Posterior vena cava (tissue), 2 donors: Measurements from ENCODE around the gene RAB40C. TPM values are rescaled to one million over a fixed set of nuclear protein-coding genes. Genes with fewer than 3 reads are reported as not detected.
A peak's percentile ranks its signal among the peaks of the same experiment; 100 is the strongest.

Experiments
- DNase-seq: peaks from one replicate; pipeline ENCODE4 v3.0.0-alpha.2; 2020; ENCODE audit warnings: low spot score
- intact Hi-C, 2 donors: fragments of 100-400 bp; cut with DNase I; formaldehyde crosslinking; loops; one replicate each; pipeline versions ENCODE4 v1.14.1 to v1.14.2; 2022 to 2023
- long read RNA-seq, 2 donors: library from polyadenylated mRNA; unstranded; transcript quantifications; one replicate each; pipeline ENCODE4 v2.0.0, GENCODE V29; 2020 to 2021
- total RNA-seq, 2 donors: library from RNA; stranded (reverse); fragmentation: NEBNext Ultra II Directional; extraction: Animal tissue kit (Norgen Biotek cat#: 25700); gene quantifications; one replicate each; pipeline ENCODE4 v1.2.1, GENCODE V29; 2021
- donor health status: DM: yes; HTN: yes; CAD: no.
- donor health status: DM: yes; HTN: yes; CAD: no.

The RAB40C gene
- total RNA-seq = 10 to 100 TPM; 13.0 to 13.6 TPM
- long read RNA-seq, donor 1, transcript RAB40C-204 (7 exons, 2,569 nt) = minor isoform, 5 of 19 reads
- long read RNA-seq, donor 1, transcript RAB40C-201 (6 exons, 2,699 nt) = major isoform, 7 of 19 reads
- long read RNA-seq, donor 1, partial matches to known transcripts = 0 of 19 reads
- long read RNA-seq, donor 1, other reads (novel, unspliced or antisense) = 6 of 19 reads
- long read RNA-seq, donor 2, transcript RAB40C-201 (6 exons, 2,699 nt) = major isoform, 5 of 11 reads
- long read RNA-seq, donor 2, partial matches to known transcripts = 0 of 11 reads
- long read RNA-seq, donor 2, other reads (novel, unspliced or antisense) = 4 of 11 reads

DNA sequence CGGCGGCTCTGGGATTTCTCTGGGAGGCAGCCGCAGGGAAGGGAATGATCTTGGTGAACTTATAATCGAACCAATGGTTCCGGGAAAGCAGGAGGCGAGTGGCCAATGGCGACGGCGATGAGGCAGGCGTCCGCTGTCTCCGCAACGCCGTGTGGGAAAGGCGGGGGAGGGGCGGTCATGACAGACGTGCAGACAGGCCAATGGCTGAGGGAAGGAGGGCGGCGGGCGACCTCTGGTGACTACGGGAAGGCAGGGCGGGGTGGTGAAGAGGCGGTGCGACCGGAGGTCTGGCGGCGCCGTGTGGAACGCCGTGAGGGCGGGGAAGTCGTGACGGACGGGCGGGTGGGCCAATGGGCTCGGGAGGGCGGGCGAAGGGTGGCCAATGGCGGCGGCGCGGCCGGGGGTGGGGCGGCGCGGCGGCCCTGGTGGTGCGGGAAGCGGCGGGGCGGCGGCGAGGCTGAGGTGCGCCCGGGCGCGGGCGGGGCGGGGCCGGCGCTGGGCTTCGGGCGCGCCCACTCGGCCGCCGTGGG lies at the start of gene RAB40C:
TSS of gene RAB40C (plus strand) at position 409 of the 530 bp plus-strand sequence. CDS start 226 bp downstream, outside the sequence.
- DNase-seq = peak; percentile 100
- intact Hi-C loops = loop anchor here (2.0 to 5.0 kb wide), 3 partner anchors 43 to 63 kb away; partner anchors contain the start of genes WDR90 (in 1 of the 2) and WFIKKN1 (in 1 of the 2)

GRCh38 chr16:540645-541340 lies 49.1 kb upstream of the RAB40C start:
- DNase-seq = no peak
- intact Hi-C loops = no loop called here

DNA sequence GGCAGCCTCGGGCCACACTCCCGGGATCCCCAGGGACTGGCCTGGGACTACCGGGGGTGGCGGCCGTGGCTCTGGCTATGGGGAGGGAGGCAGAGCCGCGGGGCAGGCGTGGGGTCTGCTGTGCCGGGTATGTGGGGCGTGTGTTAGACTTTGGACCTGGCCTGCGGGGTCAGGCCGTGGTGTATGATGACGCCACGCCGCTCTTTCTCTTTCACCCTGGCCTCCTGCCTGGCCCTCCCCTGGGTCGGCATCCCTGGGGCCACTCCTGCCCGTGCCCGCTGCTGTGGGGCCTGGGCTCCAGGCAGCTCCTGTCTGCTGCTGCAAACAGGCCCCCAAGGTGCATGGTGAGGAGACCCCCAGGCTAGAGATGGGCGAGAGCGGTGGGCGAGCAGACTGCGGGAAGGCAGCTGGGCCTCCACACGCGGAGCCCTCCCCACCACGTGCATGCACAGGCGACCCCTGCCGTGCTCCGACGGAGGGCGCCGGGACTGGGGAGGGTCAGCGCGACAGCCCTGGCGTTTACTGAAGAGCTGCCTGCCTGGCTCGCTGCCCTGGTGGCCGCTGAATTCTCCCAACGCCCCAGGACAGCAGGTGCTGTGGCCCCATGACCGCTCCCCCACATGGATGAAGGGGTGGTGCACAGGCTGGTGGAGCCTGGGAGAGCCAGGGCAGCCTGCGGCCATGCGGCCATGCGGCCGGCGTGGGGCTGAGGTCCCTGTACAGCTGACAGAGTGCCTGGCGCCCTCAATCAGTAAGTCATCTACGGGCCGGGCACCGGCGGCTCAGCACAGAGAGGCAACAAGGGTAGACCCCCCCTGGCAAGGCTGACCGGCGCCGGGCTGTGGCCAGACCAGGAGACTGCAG lies 46.3 kb upstream of the RAB40C start:
- intact Hi-C loops = no loop called here
- DNase-seq = no peak

DNA sequence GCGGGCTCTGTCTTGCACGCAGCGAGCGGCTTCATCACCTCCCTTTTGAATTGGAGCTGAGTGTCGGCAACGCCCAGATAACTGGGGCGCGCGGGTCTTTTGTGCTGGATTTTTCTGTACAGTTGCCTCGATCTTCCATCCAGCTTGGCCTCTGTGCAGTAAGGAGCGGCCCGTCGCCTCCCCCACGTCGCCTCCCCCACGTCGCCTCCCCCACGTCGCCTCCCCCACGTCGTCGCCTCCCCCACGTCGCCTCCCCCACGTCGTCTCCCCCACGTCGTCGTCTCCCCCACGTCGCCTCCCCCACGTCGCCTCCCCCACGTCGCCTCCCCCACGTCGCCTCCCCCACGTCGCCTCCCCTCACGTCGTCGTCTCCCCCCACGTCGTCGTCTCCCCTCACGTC lies 45.3 kb upstream of the RAB40C start:
- intact Hi-C loops = no loop called here
- DNase-seq = no peak

DNA sequence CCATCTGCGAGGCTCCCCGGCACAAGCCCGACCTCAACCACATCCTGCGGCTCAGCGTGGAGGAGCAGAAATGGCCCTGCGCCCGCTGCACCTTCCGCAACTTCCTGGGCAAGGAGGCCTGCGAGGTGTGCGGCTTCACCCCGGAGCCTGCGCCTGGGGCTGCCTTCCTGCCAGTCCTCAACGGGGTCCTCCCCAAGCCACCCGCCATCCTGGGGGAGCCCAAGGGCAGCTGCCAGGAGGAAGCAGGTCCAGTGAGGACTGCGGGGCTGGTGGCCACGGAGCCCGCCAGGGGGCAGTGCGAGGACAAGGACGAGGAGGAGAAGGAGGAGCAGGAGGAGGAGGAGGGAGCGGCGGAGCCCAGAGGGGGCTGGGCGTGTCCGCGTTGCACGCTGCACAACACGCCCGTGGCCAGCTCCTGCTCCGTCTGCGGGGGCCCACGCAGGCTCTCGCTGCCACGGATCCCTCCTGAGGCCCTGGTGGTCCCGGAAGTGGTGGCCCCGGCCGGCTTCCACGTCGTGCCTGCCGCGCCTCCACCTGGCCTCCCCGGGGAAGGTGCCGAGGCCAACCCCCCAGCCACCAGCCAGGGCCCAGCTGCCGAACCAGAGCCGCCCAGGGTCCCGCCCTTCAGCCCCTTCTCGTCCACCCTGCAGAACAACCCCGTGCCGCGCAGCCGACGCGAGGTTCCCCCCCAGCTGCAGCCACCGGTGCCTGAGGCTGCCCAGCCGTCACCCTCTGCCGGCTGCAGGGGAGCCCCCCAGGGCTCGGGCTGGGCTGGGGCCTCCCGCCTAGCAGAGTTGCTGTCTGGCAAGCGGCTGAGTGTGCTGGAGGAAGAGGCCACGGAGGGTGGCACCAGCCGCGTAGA lies 42.7 kb upstream of the RAB40C start:
- intact Hi-C loops = no loop called here
- DNase-seq = peak; percentile 92

DNA sequence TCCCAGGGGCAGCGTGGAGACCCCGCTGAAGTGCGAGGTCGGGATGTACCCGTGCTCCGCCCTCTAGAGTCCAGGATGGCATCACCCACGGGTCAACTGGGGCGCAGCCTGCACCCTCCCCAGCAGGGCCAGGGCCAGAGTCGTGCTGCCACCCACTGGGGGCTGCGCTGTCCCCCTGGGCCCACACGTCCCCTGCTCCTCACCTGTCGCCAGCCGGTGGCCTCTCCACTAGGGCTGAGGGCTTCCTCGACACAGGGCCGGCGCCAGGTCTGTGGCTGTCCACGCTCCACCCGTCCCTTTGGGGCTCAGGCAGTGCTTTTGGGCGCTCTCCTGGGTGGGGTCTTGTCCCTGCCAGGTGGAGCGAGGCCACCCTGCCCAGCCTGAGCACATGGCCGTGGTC lies 41.3 kb upstream of the RAB40C start:
- intact Hi-C loops = no loop called here

GRCh38 chr16:549544-550263 lies 40.2 kb upstream of the RAB40C start:
- no peak for DNase-seq
- intact Hi-C loops = no loop called here

More for the DNA sequence above, 41.3 kb upstream of the RAB40C start:
- DNase-seq = no peak

- DNase-seq = no peak
- intact Hi-C loops = no loop called here
These were observed 38.7 kb upstream of the RAB40C start for GRCh38 chr16:551210-551609.

GRCh38 chr16:552171-552570 lies 37.7 kb upstream of the RAB40C start:
- no peak for DNase-seq
- intact Hi-C loops = no loop called here

DNA sequence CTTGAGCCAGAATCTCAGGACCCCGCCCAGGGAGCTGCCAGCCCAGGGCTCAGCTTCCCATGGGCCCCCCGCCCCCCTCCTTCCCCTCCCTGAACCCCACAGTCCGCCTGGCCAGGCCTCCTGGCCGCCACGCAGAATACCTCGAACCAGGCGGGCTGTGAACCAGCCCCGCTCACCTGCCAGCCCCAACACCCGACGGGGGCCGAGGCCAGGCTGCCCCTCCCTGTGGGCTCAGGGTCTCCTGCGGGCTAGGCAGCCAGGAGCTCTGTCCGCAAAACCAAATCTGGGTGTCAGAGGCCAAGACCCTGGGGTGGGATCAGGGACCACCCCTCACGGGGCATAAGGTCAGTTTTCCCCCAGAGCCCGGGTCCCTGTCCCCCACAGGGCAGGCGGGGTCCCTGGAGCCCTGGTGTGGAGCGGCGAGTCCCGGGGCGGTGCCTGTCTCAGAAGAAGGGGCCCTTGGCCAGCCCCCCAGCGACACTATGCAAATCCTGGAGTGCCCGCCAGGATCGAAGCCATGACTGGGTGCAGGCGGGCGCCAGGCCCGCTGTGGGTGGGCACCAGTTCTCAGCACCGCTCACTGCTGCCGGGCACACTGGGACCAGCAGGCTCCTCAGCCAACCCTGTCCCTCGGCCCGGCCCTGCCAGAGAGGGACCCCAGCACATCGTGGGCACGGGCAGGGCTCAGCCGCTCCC lies 36.1 kb upstream of the RAB40C start:
- intact Hi-C loops = no loop called here
- no peak for DNase-seq

- intact Hi-C loops = no loop called here
- DNase-seq = no peak
These were observed 35.6 kb upstream of the RAB40C start for GRCh38 chr16:554297-554621.

DNA sequence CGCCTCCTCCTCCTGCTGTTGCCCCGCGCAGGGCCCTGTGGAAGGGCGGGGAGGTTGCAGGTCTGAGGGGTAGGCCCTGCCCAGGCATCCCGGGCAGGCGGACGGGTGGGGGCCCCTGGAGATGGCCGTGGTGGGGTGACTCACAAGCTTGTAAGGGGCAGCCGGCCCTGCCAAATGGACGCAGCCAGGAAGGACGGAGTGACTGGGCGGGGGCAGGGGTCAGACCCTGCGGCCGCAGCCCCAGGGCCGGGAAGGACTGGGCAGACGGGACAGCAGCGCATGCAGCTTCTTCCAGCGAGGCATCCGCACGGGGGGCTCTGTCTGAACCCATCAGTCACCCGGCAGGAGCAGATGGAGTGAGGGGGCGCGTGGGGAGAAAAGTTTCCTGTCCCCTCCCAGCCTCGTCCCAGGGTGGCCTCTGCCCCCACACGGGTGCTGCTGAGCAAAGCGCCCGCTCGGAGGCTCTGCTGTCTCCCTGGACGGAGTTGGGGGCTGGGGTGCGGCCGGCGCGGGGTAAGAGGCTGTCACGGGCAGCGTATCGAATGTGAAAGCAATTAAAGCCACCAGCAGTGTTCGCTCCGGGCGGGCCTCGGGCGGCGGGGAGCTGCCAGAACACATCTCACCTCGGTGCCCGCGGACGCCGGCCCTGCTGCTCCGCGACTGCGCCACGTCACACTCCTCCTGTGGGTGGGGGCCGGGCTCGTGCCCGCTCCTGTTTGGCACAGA lies 35.1 kb upstream of the RAB40C start:
- no peak for DNase-seq
- intact Hi-C loops = loop anchor here in 1 of 2 donors (1.0 kb wide), 1 partner anchor 23 kb away; no protein-coding TSS in a partner anchor

DNA sequence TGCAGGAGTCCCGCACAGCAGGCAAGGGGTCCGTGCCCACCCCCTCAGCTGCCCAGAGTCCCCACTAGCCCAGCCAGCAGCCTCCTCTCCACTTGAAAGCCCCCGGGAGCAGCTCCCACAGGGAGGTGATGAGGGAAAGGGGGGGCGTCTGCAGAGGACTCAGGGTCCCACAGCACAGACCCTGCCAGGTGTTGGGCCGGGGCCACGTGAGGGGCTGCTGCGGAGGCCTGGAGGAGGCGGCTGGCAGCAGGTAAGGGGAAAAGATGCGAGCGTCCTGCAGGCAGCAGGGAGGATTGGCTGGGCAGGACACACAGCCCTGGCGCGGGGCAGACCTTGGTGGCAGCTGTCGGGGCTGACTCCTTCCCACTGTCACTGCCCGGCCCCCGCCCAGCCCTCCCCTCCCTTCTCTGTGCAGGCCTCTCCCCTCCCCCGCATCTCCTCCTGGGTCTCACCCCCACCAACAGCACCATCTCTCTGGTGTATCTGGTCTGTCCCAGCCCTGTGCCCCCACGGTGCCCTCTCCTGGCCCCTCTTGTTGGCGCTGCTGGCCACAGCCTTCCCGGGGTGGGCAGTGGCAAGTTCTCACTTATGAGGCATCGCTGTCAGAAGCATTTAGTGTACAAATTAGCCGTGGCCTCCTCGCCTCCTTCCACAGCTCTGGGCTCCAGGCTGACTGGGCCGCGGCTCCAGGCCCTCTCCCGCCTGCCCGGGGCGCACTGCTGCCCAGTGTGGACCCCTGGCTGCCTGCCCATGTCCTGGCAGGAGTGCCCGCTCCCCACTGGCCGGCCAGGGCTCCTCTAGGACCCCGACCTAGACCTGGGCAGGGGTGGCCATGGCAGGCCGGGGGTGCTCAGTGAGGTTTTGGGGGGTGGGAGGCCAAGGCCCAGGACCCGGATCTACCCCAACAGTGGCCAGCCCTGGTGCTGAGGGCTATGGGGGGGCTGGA lies 34.1 kb upstream of the RAB40C start:
- intact Hi-C loops = loop anchor here in 1 of 2 donors (1.0 kb wide), 1 partner anchor 22 kb away; no protein-coding TSS in a partner anchor
- DNase-seq = no peak

DNA sequence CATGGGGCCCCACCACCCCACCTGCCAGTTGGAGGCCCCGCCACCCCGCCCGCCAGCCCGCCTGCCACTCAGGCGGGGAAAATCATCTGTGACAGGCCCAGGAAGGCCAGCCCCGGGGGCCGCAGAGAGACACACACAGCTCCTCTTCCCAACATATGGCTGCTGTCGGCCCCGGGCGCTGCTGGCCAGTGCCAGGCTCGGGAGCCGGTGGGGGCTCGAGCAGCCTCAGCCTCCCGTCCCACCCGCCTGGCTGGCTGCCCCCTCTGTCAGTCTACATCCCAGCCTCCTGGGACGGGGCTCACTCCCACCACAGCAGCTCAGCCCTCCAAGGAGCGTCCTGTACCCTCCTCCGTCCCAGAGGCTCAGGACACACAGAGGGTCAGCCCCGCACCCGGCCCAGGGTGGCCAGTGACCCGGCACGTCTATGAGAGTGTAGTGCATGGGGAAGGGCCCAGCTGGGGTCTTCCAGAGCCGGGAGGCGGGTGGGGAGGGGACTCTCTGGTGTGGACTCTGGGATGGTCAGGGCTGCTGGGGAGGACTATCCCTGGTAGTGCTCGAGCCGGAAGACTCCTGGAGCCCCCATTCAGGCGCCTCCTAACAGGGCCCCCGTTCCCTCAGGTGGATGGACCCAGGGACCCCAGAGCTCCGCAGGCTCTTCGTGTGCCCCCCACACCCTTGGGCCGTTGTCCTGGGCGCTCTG lies 33.2 kb upstream of the RAB40C start:
- intact Hi-C loops = no loop called here
- no peak for DNase-seq
